ENCODE measurements around the gene NEK11.

The NEK11 gene

GRCh38 chr3:131141770-131142169, 115.1 kb downstream of the NEK11 start:
- DNase-seq (ENCODE audit: low read depth), result no peak

- DNase-seq (ENCODE audit: low read depth), result no peak
Observed at GRCh38 chr3:131142580-131142979, 115.9 kb downstream of the NEK11 start.

GRCh38 chr3:131143802-131144201, 117.1 kb downstream of the NEK11 start:
- no peak for DNase-seq (ENCODE audit: low read depth)

- no peak for DNase-seq (ENCODE audit: low read depth)
Observed at GRCh38 chr3:131147534-131147933, 120.9 kb downstream of the NEK11 start.

GRCh38 chr3:131158434-131158833, 131.8 kb downstream of the NEK11 start:
- no peak for DNase-seq (ENCODE audit: low read depth)

GRCh38 chr3:131162516-131162915, 135.8 kb downstream of the NEK11 start:
- DNase-seq (ENCODE audit: low read depth), result no peak

- DNase-seq (ENCODE audit: low read depth), result no peak
Observed at GRCh38 chr3:131167867-131168266, 141.2 kb downstream of the NEK11 start.

- DNase-seq (ENCODE audit: low read depth), result no peak
Observed at GRCh38 chr3:131169331-131169730, 142.7 kb downstream of the NEK11 start.

GRCh38 chr3:131172502-131173200, 146.0 kb downstream of the NEK11 start:
- DNase-seq (ENCODE audit: low read depth), result no peak

GRCh38 chr3:131174752-131175151, 148.1 kb downstream of the NEK11 start:
- no peak for DNase-seq (ENCODE audit: low read depth)

GRCh38 chr3:131178710-131179375, 152.2 kb downstream of the NEK11 start:
- DNase-seq (ENCODE audit: low read depth), result no peak

- no peak for DNase-seq (ENCODE audit: low read depth)
Observed at GRCh38 chr3:131192701-131193100, 166.0 kb downstream of the NEK11 start.

GRCh38 chr3:131193641-131194238, 167.1 kb downstream of the NEK11 start:
- no peak for DNase-seq (ENCODE audit: low read depth)

GRCh38 chr3:131194816-131195215, 168.1 kb downstream of the NEK11 start:
- DNase-seq (ENCODE audit: low read depth), result no peak

GRCh38 chr3:131200636-131201199, 174.0 kb downstream of the NEK11 start:
- no peak for DNase-seq (ENCODE audit: low read depth)

GRCh38 chr3:131216330-131216729, 189.7 kb downstream of the NEK11 start:
- no peak for DNase-seq (ENCODE audit: low read depth)

GRCh38 chr3:131216801-131217200, 190.1 kb downstream of the NEK11 start:
- DNase-seq (ENCODE audit: low read depth), result no peak

GRCh38 chr3:131217296-131217741, 190.6 kb downstream of the NEK11 start:
- DNase-seq (ENCODE audit: low read depth), result no peak

GRCh38 chr3:131218196-131218595, 191.5 kb downstream of the NEK11 start:
- DNase-seq (ENCODE audit: low read depth), result no peak

GRCh38 chr3:131221731-131222130, 195.1 kb downstream of the NEK11 start:
- no peak for DNase-seq (ENCODE audit: low read depth)

GRCh38 chr3:131222599-131222998, 195.9 kb downstream of the NEK11 start:
- no peak for DNase-seq (ENCODE audit: low read depth)

- no peak for DNase-seq (ENCODE audit: low read depth)
Observed at GRCh38 chr3:131223373-131224289, 197.0 kb downstream of the NEK11 start.

Measured in CMK (cell line).